Measurements from ENCODE around the gene ARHGEF6.
"Not testable (repeated sequence)": the region's sequence is repeated elsewhere in the genome, so short reads cannot be mapped to it uniquely, and the experiment has no call there.

ARHGEF6 gene, protein sequence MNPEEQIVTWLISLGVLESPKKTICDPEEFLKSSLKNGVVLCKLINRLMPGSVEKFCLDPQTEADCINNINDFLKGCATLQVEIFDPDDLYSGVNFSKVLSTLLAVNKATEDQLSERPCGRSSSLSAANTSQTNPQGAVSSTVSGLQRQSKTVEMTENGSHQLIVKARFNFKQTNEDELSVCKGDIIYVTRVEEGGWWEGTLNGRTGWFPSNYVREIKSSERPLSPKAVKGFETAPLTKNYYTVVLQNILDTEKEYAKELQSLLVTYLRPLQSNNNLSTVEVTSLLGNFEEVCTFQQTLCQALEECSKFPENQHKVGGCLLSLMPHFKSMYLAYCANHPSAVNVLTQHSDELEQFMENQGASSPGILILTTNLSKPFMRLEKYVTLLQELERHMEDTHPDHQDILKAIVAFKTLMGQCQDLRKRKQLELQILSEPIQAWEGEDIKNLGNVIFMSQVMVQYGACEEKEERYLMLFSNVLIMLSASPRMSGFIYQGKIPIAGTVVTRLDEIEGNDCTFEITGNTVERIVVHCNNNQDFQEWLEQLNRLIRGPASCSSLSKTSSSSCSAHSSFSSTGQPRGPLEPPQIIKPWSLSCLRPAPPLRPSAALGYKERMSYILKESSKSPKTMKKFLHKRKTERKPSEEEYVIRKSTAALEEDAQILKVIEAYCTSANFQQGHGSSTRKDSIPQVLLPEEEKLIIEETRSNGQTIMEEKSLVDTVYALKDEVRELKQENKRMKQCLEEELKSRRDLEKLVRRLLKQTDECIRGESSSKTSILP

DNA sequence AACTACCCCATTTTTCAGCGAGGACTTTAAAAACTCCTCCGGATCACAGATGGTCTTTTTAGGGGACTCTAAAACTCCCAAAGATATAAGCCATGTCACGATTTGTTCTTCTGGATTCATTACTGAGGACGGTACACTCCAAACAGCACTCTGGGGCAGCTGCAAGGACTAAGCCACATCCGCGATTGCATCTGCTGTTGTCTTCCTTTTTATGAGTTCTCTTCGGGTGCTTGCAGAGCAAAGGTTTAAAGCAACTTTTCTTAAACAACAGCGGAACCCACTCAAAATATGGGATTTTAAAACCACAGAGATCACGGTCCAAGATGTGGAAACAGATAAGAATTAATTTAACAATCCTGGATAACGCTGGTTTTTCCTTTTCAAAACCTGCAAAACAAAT is at the start of gene ARHGEF6:
TSS of gene ARHGEF6 (minus strand) at position 170 of the 400 bp plus-strand sequence. CDS start at position 120, 50 bp downstream.
- no peak for DNase-seq

DNA sequence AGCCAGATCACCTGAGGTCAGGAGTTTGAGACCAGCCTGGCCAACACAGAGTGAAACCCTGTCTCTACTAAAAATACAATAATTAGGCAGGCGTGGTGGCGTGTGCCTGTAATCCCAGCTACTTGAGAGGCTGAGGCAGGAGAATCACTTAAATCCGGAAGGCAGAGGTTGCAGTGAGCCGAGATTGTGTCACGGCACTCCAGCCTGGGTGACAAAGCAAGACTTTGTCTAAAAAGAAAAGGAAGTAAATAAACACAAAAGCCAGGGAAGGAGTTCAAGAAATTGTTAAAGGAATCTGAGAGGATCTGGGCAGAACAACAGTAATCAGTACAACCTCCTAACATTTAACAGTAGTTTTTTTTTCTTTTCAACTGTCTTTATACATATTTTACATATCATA is 48.7 kb upstream of the ARHGEF6 start:
- DNase-seq = no peak

DNA sequence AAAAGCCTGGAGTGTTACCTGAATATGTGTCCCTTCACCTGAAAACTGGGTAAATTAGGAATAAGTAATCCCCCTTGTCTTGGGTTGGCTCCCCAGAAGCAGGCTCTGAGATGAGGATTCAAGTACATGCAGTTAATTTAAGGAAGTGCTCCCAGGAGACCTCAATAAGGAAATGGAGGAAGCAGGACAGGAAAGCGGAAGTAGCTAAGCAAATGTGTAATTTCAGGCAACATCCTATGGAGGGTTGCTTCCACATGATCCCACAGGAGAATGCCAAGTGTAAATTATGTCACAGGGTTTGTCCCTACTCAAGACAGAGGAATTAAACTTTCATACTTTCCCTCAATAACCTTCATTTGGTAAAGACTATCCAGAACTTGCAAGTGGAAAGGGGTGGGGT is 48.1 kb upstream of the ARHGEF6 start:
- no peak for DNase-seq

DNA sequence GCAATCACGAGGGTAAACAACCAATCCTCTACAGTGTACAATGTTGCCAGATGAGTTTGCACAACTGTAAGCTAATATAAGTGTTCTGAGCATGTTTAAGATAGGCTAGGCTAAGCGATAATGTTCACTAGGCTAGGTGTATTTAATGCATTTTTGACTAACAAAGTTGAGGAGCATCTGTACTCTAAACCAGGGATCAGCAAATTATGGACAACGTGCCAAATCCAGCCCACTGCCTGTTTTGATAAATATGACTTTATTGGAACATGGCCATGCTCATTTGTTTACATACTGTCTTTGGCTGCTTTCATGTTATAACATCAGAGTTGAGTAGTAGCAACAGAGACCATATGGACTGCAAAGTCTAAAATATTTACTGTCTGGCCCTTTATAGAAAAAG is 46.3 kb upstream of the ARHGEF6 start:
- no peak for DNase-seq

DNA sequence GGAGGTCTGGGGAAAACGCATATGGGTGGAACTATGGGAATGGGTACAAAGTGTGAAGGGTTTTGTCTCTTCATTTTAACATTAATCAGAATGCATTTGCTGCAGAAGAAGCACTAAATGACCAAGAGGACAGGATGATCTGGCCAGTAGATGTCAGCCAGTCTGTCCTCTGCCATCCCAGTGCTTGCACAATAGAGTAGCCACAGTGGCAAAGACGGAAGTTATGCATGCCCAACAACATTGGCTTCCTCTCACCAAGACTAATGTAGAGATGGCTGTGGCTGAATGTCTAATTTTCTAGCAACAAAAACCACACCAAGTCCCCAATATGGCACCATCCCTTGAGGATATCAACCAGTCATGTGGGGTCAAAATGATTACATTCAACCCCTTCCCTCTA is 45.0 kb upstream of the ARHGEF6 start:
- DNase-seq = no peak

DNA sequence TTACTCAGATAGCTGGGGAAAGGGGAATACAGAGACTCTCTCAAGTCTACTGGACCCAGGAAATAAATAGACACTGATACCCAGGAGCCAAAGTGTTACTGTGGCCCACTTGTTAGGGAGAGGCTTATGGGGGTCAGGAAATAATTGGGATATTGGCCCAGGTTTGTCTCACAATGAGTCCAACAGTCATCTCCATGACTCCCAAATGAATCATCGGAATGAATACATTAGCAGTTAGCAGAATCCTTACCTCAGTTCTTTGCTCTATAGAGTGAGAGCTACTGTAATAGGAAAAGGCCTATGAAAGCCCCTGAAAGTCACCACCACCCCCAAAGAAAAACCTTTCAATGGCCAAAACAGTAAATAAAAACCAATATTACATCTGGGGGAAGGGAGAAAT is 42.4 kb upstream of the ARHGEF6 start:
- DNase-seq = no peak

DNA sequence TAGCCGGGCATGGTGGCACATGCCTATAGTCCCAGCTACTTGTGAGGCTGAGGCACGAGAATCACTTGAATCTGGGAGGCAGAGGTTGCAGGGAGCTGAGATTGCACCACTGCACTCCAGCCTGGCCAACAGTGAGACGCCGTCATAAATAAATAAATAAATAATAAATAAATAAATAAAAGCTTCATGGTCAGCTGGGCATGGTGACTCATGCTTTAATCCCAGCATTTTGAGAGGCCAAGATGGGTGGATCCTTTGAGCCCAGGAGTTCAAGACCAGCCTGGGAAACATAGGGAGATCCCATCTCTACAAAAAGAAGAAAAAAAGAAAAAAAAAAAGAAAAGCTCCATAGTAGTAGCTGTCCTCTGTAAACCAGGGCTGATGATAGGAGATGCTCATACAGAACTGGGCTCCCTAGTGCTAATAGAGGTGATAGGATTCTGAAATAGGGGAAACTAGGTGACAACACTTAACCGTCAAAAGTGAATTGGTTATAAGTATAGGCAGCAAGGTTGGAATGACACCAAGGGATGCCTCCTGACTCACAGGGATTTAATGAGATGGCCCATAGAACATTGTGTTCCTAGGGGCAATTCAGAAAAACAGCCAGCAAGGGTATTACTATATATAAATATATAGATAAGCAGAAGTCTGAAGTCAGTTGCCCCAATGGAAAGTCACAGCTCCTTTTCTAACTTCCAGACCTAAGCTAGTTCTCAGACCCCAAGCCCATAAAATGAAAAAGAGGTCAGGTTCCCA is 41.8 kb upstream of the ARHGEF6 start:
- DNase-seq = no peak

DNA sequence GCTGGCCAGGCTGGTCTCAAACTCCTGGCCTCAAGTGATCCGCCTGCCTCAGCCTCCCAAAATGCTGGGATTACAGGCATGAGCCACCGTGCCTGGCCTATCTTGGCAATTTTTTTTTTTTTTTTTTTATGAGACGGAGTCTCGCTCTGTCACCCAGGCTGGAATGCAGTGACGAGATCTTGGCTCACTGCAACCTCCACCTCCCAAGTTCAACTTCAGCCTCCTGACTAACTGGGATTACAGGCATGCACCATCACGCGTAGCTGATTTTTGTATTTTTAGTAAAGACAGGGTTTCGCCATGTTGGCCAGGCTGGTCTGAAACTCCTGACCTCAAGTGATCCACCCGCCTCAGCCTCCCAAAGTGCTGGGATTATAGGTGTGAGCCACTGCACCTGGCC is 39.0 kb upstream of the ARHGEF6 start:
- DNase-seq = not testable (repeated sequence)

DNA sequence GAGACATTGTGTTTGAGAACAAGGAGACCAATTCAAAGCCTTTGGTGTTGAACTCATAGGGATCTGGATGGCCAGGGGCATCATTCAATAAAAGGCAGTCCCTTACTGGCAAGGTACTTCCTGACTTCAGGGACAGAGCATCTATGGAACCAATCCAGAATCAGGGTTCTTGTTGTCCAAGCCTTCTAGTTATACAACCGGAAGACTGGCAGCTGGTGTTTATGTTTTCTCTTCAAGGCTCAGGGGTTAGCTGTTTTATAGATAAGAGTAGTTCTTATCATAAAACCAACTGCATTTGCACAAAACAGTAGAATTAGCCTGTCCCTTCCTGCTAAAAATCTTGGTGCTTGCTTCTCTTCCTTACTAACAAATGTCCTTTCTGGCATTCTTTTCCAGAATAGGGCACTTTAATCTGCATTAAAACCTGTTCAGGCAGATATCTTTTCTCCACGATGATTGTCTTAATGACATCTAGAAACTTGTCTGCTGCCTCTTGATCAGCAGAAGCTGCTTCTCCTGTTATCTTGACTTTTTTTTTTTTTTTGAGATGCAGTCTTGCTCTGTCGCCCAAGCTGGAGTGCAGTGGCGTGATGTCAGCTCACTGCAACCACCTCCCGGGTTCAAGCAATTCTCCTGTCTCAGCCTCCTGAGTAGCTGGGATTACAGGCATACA is 38.4 kb upstream of the ARHGEF6 start:
- no peak for DNase-seq

DNA sequence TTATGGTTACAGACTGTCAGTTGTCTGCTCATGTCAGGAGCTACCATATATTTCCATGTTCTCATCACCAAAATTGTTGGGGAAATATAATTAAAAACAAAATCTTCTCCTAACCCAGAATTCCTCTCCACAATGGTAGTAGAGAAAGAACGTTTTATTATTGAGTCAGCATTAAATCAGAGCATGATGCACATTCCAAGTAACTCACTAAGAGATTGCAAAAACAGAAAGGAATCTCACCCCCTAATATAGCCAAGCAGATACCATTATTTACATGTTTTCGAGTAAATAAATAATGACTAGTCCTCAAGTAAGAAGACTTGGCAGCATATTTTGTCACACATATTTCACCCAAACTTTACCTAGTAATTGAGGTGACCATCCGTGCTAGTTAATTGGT is 36.2 kb upstream of the ARHGEF6 start:
- no peak for DNase-seq

DNA sequence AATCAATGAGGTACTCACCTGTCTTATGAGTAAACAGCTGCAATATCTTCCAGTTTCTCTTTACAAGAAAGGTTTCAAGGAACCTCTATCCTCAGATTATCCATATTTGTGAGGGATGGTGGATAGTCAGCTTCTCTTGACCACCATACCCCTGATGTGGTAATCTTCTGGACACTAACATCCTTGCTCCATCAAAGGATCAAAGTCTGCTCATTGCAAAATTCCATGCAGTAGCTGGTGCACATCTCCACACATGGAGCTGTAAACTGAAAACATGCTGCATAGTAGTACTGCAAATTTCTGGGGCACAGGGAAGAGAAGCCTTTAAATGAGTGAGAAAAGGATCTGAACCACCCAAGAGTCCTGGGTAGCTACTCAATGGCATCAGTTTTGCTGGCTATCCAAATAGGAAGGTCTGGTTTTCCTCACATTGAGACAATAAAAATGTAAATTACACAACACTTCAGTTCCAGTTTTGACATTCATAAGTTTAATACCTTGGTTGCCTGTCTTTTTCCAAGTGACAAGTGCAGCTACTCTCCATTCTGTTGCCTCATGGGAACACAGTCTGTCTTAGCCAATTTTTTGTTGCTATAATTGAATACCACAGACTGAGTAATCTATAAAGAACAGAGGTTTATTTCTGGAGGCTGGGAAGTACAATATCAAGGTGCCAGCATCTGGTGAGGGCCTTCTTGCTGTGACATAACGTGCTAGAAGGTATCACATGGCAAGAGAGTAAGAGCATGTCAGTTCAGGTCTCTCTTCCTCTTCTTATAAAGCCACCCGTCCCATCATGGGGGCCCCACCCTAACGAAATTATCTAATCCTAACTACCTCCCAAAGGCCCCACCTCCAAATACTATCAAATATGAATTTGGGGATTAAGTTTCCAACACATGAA is 34.4 kb upstream of the ARHGEF6 start:
- DNase-seq = no peak

DNA sequence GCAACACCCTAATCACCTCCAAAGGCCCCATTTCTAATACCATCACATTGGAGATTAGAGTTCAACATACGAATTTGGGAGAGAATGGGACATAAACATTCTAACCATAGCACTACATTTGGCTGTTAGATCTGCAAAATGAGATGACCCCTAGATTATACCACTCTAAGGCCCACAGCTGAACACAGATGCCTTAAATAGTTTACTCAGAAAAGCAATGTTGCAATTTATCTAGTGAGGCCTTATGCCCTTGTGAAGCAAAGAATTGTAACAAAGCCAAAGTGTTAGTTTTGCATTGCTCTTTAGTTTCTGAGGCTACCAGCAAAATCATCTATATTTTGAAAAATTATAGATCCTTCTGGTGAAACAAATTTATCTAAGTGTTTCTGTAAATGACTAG is 31.6 kb upstream of the ARHGEF6 start:
- DNase-seq = no peak

DNA sequence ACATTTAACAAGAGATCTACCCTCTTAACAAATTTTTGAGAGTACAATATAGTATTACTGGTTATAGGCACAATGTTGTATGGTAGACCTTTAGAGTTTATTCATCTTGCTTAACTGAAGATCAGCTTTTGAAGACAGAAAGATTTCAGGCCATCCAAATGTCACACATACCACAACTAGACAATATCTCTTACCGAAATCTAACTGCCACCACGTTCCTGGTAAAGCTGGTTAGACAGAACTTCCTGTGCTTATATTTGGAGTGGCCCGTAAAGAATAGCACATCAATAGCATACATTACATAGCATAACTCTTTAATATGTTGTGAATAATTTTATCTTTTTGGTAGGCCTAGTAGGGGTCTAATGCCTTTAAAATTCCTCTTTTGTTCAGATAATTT is 29.8 kb upstream of the ARHGEF6 start:
- no peak for DNase-seq

DNA sequence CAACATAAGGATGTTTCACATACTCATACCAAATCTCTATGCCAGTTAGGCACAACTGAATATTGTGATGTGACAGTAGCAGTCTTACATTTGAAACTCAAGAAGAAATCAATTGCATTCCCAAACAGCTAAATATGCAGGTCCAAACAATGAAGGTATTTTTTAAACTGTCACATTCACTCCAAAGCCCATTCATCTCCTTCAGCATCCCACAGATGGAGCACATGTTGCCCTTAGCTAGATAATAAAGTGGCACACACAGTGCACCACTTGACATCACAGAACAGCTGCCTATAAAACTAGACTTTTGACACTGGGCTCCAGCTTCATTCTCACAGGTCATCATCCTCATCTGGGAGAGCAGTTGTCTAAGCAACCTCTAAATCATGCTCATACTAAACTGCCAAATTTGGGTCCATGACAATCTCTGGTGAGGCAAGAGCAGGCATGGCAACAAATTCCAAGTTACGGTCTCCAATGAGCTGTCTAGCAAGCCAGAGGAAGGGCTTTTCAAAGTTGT is 26.2 kb upstream of the ARHGEF6 start:
- no peak for DNase-seq

DNA sequence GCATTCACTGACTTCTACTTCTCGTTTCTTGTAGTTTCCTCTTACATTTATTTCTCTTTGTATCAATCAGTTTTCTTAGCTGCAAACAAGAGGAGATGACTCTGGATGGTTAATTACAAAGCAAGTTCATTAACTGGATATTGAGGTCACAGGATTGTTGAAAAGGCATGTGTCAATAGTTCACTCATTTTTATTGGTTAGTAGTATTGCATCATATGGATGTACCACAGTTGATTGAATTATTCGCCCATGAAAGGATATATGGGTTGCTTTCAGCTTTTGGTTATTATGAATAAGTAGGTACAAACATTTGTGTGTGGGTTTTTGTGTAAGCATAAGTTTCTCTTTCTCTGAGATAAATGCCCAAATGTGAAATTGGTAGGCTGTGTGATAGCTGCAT is 21.8 kb upstream of the ARHGEF6 start:
- DNase-seq = no peak

DNA sequence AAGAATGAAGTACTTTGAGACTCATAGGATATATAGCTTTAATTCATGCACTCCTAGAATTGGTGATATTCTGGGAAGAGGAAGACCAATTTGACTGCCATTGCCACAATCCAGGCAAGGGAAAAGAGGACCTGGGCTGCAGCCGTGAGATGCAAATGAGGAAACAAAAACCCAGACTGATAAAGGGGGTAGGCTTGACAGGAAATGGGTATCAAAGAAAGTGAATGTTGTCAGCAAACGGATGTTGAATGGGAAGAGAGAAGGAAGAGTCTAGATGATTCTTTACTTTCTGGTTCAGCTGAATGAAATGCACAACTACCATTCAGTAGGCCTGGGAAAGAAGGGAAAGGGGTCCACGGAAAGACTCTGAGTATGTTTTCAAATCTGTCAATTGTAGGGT is 17.1 kb upstream of the ARHGEF6 start:
- no peak for DNase-seq

DNA sequence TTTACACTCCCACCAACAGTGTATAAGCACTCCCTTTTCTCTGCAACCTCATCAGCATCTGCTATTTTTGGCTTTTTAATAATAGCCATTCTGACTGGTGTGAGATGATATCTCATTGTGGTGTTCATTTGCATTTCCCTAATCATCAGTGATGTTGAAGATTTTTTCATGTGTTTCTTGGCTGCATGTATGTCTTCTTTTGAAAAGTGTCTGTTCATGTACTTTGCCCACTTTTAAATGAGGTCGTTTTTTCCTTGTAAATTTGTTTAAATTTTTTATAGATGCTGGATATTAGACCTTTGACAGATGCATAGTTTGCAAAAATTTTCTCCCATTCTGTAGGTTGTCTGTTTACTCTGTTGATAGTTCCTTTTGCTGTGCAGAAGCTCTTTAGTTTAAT is 14.4 kb upstream of the ARHGEF6 start:
- not testable (repeated sequence) for DNase-seq

DNA sequence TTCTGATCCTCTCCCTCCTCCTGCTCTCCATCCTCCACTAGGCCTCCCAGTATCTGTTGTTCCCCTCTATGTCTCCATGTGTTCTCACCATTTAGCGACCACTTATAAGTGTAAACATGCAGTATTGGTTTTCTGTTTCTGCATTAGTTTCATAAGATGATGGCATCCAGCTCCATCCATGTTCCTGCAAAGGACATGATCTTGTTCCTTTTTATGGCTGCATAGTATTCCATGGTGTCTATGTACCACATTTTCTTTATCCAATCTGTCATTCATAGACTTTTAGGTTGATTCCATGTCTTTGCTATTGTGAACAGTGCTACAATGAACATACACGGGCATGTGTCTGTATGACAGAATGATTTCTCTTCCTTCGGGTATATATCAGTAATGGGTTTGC is 13.9 kb upstream of the ARHGEF6 start:
- not testable (repeated sequence) for DNase-seq

DNA sequence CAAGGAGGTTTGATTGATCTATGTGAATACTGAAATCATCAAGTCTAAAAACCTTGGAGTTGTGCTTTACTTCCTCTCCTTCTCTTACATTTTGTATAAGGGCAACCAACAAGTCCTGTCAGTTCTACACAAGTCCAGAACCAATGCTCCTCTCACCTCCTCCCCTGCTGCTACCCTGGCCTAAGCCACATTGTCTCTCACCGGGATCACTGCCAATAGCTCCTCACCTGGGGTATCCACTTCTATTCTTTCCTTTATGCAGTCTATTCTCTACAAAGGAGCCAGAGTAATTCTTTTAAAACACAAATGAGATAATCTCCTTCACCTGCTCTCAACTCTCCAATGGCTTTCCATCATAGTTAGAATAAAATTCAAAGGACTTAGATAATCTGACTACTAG is 13.3 kb upstream of the ARHGEF6 start:
- no peak for DNase-seq

DNA sequence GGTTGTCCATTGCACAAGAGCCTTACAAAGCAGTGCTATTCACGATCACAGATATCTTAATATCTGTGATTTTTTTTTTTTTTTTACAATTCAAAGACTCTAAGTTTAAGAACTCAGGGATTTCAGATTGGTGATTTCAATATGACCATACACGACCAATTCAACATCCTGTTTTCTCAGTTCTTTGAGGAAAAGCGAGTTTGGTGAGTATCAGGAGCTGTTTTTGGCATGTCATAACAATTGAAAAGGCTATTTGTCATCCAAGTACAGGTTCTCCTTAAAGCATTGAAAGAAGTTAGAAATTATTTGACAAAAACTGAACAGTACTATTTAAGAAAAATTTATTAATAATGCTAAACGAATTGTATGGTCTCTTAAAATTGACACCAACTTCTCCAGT is 9.1 kb upstream of the ARHGEF6 start:
- DNase-seq = no peak

DNA sequence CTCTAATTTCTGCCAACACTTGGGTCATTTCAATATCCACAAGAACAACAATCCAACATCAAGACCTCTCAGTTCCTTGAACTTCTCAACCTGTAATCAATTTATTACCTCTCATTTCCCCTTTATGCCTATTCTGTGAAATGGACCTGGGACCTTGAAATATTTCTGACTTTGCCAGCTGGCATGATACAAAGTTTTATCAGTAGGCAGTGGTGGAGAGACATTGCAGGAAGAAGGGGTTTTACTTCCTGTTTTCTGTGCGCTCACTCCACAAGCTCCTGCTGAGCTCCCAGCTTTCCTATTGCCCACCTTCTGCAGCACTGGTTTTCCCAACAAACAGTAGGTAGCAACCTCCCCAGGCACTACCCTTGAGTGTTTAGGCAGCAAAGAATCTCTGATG is 3.5 kb upstream of the ARHGEF6 start:
- no peak for DNase-seq

DNA sequence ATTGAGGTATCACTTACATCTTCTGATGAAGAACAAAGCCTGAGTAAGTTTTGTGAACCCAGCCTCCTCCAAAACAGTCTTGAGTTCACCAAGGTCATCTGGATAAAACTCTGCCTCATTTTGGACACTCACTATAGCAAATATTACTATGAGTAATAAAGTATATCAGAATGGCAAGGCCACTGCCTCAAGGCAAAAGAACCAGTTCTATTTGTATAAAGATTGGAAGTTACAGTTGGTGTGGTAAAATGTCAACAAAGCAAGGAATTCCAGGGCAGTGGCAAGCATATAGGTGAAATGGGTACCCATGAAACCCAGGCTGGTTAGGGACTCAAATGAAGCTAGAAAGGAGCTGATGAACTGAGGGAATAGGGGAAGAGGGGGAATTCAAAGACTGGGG is 2.4 kb upstream of the ARHGEF6 start:
- DNase-seq = no peak
